Measurements from ENCODE around the gene CDH4.

DNA sequence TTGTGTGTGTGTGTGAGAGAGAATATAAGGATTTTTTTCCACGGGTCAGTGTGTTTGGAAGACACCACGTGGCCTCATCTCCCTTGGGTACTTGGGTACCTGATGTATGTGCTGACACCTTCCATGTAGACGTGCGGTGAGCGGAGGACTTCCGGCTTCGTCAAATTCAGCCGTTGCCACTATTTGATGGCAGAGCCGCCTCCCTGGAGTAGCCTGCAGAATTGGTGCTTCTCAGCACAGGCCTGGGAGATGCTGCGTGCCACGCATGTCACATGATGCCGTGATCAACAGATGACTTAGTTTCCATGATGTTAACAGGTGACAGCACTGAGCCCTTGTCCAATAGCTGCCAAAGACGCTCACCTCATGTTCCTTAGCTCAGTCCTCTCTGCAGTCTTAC lies 69.4 kb downstream of the CDH4 start:
- no peak for TF ChIP-seq POLR2A (IDR thresholded peaks at IDR 0.05; ENCODE audit: low read length)
- no peak for TF ChIP-seq GATA1 (IDR thresholded peaks at IDR 0.05; ENCODE audit: low read depth, low read length)
